COLO829 (cell line): ENCODE data around the gene HTR7.

Experiments used
- DNase-seq: peaks from one replicate; pipeline ENCODE4 v3.0.0; 2012; ENCODE audit warnings: low spot score

The HTR7 gene

GRCh38 chr10:90804354-90804753 lies 53.5 kb downstream of the HTR7 start:
- DNase-seq = no peak

GRCh38 chr10:90801608-90802007 lies 56.2 kb downstream of the HTR7 start:
- no peak for DNase-seq

- DNase-seq = no peak
Observed at GRCh38 chr10:90800232-90800796, 57.5 kb downstream of the HTR7 start.

GRCh38 chr10:90799172-90799571 lies 58.7 kb downstream of the HTR7 start:
- no peak for DNase-seq

- DNase-seq = no peak
Observed at GRCh38 chr10:90798482-90798881, 59.4 kb downstream of the HTR7 start.

- DNase-seq = no peak
Observed at GRCh38 chr10:90790422-90790821, 67.4 kb downstream of the HTR7 start.

GRCh38 chr10:90788968-90789367 lies 68.9 kb downstream of the HTR7 start:
- no peak for DNase-seq

GRCh38 chr10:90788199-90788491 lies 69.7 kb downstream of the HTR7 start:
- DNase-seq = no peak

GRCh38 chr10:90787393-90788198 lies 70.2 kb downstream of the HTR7 start:
- peak; percentile 17 for DNase-seq

- no peak for DNase-seq
Observed at GRCh38 chr10:90785782-90786181, 72.1 kb downstream of the HTR7 start.

GRCh38 chr10:90784771-90785170 lies 73.1 kb downstream of the HTR7 start:
- no peak for DNase-seq

GRCh38 chr10:90780488-90780887 lies 77.4 kb downstream of the HTR7 start:
- no peak for DNase-seq

GRCh38 chr10:90779548-90779947 lies 78.3 kb downstream of the HTR7 start:
- no peak for DNase-seq

GRCh38 chr10:90777621-90778020 lies 80.2 kb downstream of the HTR7 start:
- DNase-seq = no peak

- peak; percentile 58 for DNase-seq
Observed at GRCh38 chr10:90775351-90776028, 82.3 kb downstream of the HTR7 start.

GRCh38 chr10:90769946-90770841 lies 87.6 kb downstream of the HTR7 start:
- no peak for DNase-seq

GRCh38 chr10:90751107-90751997 lies 106.5 kb downstream of the HTR7 start:
- peak; percentile 34 for DNase-seq

GRCh38 chr10:90746829-90747228 lies 111.0 kb downstream of the HTR7 start:
- no peak for DNase-seq

- no peak for DNase-seq
Observed at GRCh38 chr10:90745565-90745964, 112.3 kb downstream of the HTR7 start.

- DNase-seq = no peak
Observed at GRCh38 chr10:90743291-90743690, 114.5 kb downstream of the HTR7 start.

- peak; percentile 1 for DNase-seq
Observed at GRCh38 chr10:90741926-90742565, 115.8 kb downstream of the HTR7 start.
